Bone marrow (tissue), 2 donors: ENCODE results near the gene PTTG1IP.
A peak's percentile ranks its signal among the peaks of the same experiment; 100 is the strongest.
"Not testable (repeated sequence)": the region's sequence is repeated elsewhere in the genome, so short reads cannot be mapped to it uniquely, and the experiment has no call there.

Source experiments
- DNase-seq, 2 donors: peaks; one replicate each; lab custom pipeline; 2025; lab: John Stamatoyannopoulos, UW

Gene PTTG1IP

GRCh38 chr21:44883250-44883649 lies 9.8 kb upstream of the PTTG1IP start:
- no peak for DNase-seq

GRCh38 chr21:44881198-44881872 lies 7.8 kb upstream of the PTTG1IP start:
- DNase-seq, result no peak

GRCh38 chr21:44880405-44881197 lies 7.1 kb upstream of the PTTG1IP start:
- DNase-seq, result peak in 1 of 2 donors; percentile 94

- DNase-seq, result not testable (repeated sequence)
Measured at GRCh38 chr21:44879238-44879637, 5.7 kb upstream of the PTTG1IP start.

- DNase-seq, result no peak
Measured at GRCh38 chr21:44878053-44878982, 4.8 kb upstream of the PTTG1IP start.

GRCh38 chr21:44876849-44877575 lies 3.5 kb upstream of the PTTG1IP start:
- DNase-seq, result no peak

- DNase-seq, result peak in 1 of 2 donors; percentile 21
Measured at GRCh38 chr21:44875316-44875700, 1.8 kb upstream of the PTTG1IP start.

- peak in 1 of 2 donors; percentile 47 for DNase-seq
Measured at GRCh38 chr21:44874497-44875315, 1.2 kb upstream of the PTTG1IP start.

- DNase-seq, result no peak
Measured at GRCh38 chr21:44874240-44874496, 678 bp upstream of the PTTG1IP start.

GRCh38 chr21:44872649-44873355 lies 688 bp downstream of the PTTG1IP start:
- DNase-seq, result no peak

- DNase-seq, result no peak
Measured at GRCh38 chr21:44872323-44872648, 1.2 kb downstream of the PTTG1IP start.

- peak in 1 of 2 donors; percentile 24 for DNase-seq
Measured at GRCh38 chr21:44871576-44872269, 1.8 kb downstream of the PTTG1IP start.

GRCh38 chr21:44870748-44871495 lies 2.6 kb downstream of the PTTG1IP start:
- DNase-seq, result no peak

- no peak for DNase-seq
Measured at GRCh38 chr21:44869781-44870747, 3.4 kb downstream of the PTTG1IP start.

- no peak for DNase-seq
Measured at GRCh38 chr21:44868707-44869106, 4.8 kb downstream of the PTTG1IP start.

- no peak for DNase-seq
Measured at GRCh38 chr21:44867999-44868700, 5.3 kb downstream of the PTTG1IP start.

- DNase-seq, result no peak
Measured at GRCh38 chr21:44867464-44867863, 6.0 kb downstream of the PTTG1IP start.
